HT-29 (cell line): ENCODE data around the gene TBX15. TPM values are rescaled to one million over a fixed set of nuclear protein-coding genes. Genes with fewer than 3 reads are reported as not detected.
"Not testable (repeated sequence)": the region's sequence is repeated elsewhere in the genome, so short reads cannot be mapped to it uniquely, and the experiment has no call there.

ENCODE experiments used
- DNase-seq: peaks from one replicate; pipeline ENCODE4 v3.0.0-alpha.2; 2015; ENCODE audit warnings: low spot score
- total RNA-seq: library from RNA; depleted of rRNA; stranded (reverse); fragments of >200 nt; shearing (Covaris generic); gene quantifications from 2 replicates; pipeline ENCODE4 v1.2.3, GENCODE V29; 2014

The TBX15 gene
- total RNA-seq, 1 experiment from 2014 or later, result 0.03 TPM

- DNase-seq, result no peak
These were observed 60.5 kb downstream of the TBX15 start for GRCh38 chr1:118927427-118928187.

DNA sequence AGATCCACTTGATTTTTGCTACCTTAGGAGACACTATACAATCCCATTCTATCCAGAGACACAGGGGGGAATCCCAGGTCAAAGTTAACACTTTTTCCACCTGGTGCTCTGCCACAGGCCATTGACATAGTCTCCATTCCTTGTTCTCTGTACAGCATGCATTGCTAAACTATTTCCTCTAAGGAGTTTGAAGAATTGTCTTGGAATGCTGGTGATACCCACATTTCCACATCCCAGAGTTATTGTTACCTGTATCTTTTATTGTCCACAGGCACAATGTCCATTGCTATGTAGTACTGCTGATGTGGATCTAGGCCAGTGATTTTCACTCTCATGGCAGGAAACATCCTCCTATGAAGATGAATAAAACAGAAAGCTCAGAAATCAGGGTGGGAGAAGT lies 61.9 kb downstream of the TBX15 start:
- DNase-seq, result no peak

DNA sequence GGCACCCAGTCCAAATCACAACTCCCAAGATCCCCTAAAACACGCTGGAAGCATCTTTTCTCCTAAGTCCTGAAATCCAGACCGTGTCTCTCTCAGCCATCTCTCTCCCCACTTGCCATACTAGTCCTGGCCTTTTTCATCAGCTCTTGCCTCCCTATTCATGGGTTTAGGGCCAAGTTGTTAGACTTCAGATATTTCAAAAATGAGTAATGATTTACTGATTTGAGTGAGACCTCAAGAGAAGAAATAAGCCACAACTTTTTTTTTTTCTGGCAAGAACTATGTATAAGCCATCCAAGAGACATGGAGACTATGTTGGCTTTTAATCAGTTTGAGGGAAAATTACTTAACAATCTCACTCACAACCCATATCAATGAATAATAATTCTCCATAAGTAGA lies 62.5 kb downstream of the TBX15 start:
- DNase-seq, result no peak

DNA sequence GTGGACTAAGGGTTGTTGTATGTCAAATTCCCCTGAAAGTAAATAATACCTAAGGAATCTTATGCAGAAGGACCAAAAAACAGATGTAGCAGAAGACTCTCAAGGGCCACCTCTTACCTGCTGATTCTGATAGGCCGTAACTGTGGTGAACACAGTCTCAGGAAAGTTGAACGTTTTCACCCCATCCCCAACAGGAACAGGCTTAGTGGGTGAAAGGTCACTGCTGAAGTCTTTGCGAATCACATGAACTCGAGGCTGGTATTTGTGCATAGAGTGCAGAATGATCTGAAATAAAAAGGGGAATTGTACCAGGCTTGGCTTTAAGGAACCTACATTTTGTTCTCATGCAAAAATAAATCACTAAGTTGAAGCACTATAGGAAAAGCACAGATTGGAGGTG lies 64.8 kb downstream of the TBX15 start:
- no peak for DNase-seq

GRCh38 chr1:118921994-118922393 lies 66.1 kb downstream of the TBX15 start:
- DNase-seq, result no peak

GRCh38 chr1:118920124-118920717 lies 67.9 kb downstream of the TBX15 start:
- no peak for DNase-seq

DNA sequence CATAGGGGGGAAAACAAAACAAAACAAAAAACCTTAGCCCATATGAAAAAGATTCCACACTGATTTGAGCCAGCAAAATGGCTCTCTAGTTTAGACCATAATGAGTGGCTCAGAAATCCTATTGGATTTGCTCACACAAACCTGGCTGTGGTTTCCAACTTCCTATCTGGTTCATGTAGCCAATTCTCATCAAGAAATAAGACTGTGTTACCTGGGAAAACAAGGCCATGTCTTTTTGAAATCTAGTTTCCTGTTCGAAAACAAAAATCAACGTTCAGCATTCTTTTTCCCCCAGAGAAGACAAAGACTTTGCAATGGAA lies 69.2 kb downstream of the TBX15 start:
- DNase-seq, result no peak

DNA sequence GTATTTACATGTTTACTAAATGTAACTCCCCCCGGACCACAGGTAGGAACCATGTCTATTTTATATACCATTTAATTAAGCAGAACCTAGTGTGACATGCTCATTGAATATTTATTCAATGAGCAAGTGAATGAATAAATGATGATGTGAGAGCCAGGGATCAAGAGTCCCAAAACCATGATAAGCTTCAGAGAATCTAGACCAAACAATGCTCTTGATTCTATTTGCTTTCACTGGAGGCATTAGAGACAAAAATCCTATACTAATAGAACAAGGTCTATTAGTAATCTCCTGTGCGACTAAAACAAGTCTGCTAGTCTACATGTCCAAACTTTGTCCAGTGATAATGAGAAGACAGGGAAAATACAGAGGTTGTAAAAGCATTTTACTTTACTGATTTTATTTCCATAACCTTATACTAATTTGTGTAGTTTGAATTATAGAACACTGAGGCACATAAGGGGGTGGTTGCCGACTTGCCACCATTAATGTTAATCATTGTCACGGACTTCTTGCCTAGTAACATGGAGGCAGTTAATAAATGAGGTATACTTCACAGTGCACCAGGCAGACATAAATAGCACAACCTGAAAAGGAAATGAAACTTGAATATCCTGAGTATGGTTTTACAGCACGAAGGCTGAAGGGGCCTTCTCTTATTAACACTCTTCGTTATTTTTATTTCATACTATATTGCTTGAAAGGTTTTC lies 69.8 kb downstream of the TBX15 start:
- DNase-seq, result no peak

- not testable (repeated sequence) for DNase-seq
These were observed 71.8 kb downstream of the TBX15 start for GRCh38 chr1:118916346-118916745.

DNA sequence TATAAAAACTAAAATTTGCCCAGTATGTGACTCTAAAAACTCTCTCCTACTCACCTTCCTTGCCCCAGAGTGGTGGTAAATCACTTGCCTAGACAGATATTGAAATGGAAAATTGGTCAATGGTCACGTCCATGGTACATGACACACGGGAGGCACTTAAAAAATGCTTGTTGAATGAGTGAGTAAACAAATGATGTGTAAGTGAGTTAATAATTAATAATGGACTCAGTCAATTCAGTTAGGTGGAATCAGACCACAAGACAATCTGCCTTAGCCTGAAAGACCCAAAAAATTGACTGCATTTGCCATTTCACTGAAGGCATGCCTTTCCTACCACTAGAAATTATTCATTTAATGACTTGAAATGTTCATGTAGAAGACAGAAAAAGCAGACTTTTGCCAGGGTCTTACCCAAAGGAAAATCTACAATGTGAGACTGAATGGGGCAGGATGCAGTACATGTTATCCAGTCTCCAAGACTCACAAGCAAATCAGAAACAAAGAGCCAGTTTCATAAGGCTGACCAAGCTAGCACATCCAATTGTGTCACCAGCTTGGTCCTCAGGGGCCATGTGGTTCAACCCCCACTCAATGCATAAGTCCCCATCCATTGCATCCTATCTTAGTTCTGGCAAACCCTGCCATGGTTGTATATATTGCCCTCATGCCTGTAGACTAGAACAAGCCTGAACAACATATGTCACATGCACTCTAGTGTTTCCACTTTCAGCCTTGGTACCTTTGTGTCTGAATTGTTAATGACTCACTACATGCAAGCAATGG lies 73.6 kb downstream of the TBX15 start:
- DNase-seq, result peak; percentile 49

DNA sequence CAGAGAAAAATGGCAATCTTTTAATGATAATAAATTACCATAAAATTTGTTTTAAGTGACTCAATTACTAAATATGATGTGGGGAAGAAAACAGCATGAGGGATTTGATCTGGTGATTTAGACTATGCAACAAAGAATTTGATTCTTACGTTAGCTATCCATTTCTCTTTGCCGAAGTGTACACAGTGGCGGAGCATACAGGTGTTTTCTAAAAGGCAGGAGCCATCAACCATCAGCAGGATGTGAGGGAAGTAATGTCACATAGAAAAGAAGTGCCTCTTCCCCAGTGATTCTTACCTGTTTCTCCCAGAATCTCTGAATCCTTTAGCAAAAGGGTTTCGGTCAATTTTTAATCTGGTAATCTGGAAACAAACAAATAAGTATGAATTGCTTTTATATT lies 74.3 kb downstream of the TBX15 start:
- DNase-seq, result no peak

- no peak for DNase-seq
These were observed 75.6 kb downstream of the TBX15 start for GRCh38 chr1:118912574-118912973.

DNA sequence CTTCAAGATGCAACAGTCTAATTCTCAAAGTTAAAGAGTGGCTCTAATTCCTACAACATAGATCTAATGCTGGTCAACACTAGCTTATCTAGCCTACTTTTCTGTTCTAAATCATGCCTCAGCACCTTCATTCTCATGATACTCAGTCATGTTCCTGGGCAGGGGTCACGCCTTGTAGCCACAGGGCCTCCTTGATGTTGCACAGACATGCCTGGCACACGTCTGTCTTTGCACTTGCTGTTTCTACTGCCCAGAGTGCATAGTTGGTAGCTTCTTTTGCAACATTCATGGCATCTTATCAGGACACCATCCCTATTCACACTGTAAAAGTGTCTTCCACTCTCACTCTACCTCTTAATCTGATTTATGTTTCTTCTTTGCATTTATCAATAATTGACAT lies 76.6 kb downstream of the TBX15 start:
- no peak for DNase-seq

GRCh38 chr1:118907466-118907865 lies 80.7 kb downstream of the TBX15 start:
- DNase-seq, result no peak

- no peak for DNase-seq
These were observed 82.5 kb downstream of the TBX15 start for GRCh38 chr1:118905671-118906070.

DNA sequence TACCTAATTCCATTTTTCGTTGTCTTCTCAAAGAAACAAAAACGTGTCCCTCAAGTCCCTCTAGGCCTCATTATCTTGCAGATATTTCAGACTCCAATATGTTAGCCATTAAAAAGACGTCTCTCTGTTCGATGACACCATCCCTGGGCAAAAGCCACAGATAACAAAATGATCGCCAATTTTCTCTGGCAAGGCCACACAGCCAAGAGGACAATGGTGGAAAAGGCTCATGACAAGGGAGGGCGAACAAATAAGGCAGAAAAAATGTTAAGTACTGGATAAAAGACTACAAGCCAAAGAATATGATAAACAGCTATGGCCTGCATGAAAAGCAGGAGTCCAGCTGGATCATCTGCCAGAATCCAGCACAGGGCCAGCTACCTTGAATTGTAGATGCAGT lies 82.9 kb downstream of the TBX15 start:
- DNase-seq, result no peak

DNA sequence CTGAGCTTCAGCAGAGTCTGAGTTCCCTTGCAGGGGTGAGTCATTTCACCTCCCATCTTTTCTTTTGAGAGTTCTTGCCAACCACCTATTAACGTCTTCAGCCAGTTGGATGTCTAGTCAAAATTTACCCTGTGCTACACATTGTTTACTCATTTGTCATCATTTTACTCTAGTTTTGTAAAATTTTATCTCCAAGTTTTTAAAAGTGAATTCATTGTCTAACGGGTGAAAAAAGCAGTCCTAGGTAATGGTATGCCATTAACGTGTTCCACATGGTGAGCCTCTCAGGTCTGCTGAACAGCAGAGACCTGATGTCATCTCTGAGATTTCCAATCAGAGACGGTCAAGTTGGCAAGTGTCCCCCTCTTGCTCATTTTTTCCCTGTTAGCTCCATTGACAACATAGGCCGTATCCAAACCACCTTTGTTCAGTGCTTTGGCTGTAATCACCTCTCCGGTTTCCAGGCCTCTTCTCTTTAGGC lies 85.4 kb downstream of the TBX15 start:
- no peak for DNase-seq

- peak; percentile 12 for DNase-seq
These were observed 85.8 kb downstream of the TBX15 start for GRCh38 chr1:118902299-118902698.

DNA sequence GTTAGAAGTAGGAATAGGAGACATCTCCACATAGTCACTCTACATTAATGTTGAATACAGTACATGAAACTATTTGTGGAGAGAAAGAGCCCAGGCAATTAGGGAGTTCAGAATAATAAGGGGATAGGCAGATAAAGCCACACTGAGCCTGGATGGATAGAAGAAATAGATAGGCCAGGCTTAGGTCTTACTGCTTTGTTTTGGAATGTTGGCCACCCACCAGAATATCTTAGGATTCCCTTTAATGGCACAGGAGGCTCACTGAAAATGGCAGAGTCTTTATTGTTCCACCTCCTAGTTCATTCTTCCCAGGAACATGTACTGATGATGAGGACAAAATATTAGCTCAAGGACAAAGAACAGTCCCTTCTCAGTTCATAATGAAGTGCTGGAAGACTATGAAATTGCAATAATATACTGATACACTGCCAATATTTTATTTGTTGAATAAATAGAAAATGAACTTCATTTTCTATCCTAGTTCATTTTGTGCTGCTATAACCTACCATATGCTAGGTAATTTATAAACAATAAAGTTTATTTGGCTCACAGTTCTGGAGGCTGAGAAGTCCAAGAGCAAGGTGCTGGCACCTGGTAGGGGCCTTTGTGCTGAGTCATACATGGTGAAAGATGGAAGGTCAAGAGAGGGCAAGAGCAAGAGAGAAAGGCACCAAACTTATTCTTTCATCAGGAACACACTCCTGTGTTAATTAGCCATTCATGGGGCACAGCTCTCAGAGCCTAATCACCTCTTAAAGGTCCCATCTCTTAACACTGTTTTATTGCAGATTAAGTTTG lies 87.3 kb downstream of the TBX15 start:
- DNase-seq, result no peak

GRCh38 chr1:118899340-118899739 lies 88.8 kb downstream of the TBX15 start:
- no peak for DNase-seq

DNA sequence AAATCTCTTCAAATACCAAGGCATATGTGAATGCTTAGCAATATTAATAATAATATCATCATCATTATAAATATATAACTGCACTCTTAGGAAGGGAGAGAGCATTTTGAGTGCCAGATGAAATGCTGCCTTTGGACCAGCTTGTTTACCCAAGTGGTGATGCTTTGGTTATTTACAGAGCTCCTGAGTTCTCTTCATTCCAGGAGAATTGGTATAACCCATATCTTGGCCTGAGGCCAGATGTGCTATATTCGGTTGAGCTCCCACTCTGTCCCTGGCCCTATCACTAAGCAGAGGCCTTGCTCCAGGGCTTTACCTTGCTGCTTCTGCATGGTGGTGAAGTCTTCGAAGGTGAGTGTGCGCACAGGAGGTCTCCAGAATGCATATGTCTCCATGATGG lies 89.4 kb downstream of the TBX15 start:
- DNase-seq, result no peak
